ENCODE data around the gene KRTAP10-2. TPM values are rescaled to one million over a fixed set of nuclear protein-coding genes. Genes with fewer than 3 reads are reported as not detected.

Gene KRTAP10-2
- total RNA-seq, 2 experiments from 2014 or later, result not detected

DNA sequence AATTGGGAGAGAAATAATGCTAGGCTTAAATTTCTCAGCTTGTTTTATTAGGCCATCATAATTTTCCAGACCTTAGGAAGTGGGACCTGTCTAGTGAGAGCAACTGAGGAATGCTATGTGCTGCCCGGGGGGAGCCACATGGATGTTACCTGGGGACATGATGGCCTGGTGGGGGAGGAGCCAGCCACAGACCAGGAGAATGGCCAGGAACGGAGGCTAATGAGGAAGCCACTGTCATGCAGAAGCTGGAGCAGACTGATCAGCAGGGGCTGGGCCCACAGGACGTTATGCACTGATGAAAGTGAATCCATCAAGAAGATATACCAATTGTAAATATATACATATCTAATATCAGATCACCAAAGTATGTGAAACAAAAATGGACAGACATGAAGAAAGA is 6.7 kb downstream of the KRTAP10-2 start:
- CTCF ChIA-PET (ENCODE audit: unreplicated experiment), result no interaction called here
- H3K36me3 ChIP-seq (ENCODE audit: insufficient read depth, low read length), result no peaks in the 10 kb centered on the region

GRCh38 chr21:44542716-44543115 is 8.6 kb downstream of the KRTAP10-2 start:
- TF ChIP-seq EZH2phosphoT487 (IDR thresholded peaks at IDR 0.05; ENCODE audit: borderline replicate concordance, low read depth, low read length), result no peak
- no peak for TF ChIP-seq CTCF (conservative IDR thresholded peaks at IDR 0.05; ENCODE audit: low read length)
- no peak overlapping the region for H3K27ac ChIP-seq (ENCODE audit: low read depth, low read length, poor library complexity, severe bottlenecking)
- DNase-seq (ENCODE audit: low spot score), result no peak
- H3K9me3 ChIP-seq (ENCODE audit: low read length), result peaks cover 20% of the 10 kb centered on the region
- no peaks in the 10 kb centered on the region for H3K9me2 ChIP-seq (ENCODE audit: insufficient read depth, low read length)
- no peaks in the 10 kb centered on the region for H4K20me1 ChIP-seq (ENCODE audit: insufficient read depth, low read length)
- intact Hi-C loops (cut with micrococcal nuclease; ENCODE audit: unreplicated experiment), result no loop called here
- no peak overlapping the region for H3K4me2 ChIP-seq (ENCODE audit: low read length)
- no TSS peak for BruUV-seq (replicated peaks)
- H3K36me3 ChIP-seq (ENCODE audit: insufficient read depth, low read length), result no peaks in the 10 kb centered on the region
- H2AFZ ChIP-seq (ENCODE audit: low read length), result no peak overlapping the region
- CTCF ChIA-PET (ENCODE audit: unreplicated experiment), result no interaction called here
- H3K4me3 ChIP-seq (ENCODE audit: low read depth, low read length, poor library complexity, severe bottlenecking), result no peak overlapping the region
- peaks cover 5% of the 10 kb centered on the region for H3K4me1 ChIP-seq (ENCODE audit: insufficient read depth, low read length, poor library complexity, severe bottlenecking)
- POLR2A ChIA-PET, result no interaction called here
- no peaks in the 10 kb centered on the region for H3K79me2 ChIP-seq (ENCODE audit: insufficient read depth, low read depth, low read length)

More for the DNA sequence above, 6.7 kb downstream of the KRTAP10-2 start:
- no peak for DNase-seq (ENCODE audit: low spot score)
- H2AFZ ChIP-seq (ENCODE audit: low read length), result no peak overlapping the region
- H3K4me2 ChIP-seq (ENCODE audit: low read length), result no peak overlapping the region
- H3K9me3 ChIP-seq (ENCODE audit: low read length), result peaks cover 20% of the 10 kb centered on the region
- H4K20me1 ChIP-seq (ENCODE audit: insufficient read depth, low read length), result no peaks in the 10 kb centered on the region
- H3K9me2 ChIP-seq (ENCODE audit: insufficient read depth, low read length), result no peaks in the 10 kb centered on the region
- no peaks in the 10 kb centered on the region for H3K79me2 ChIP-seq (ENCODE audit: insufficient read depth, low read depth, low read length)
- no peak overlapping the region for H3K4me3 ChIP-seq (ENCODE audit: low read depth, low read length, poor library complexity, severe bottlenecking)
- intact Hi-C loops (cut with micrococcal nuclease; ENCODE audit: unreplicated experiment), result no loop called here
- no TSS peak for BruUV-seq (replicated peaks)
- POLR2A ChIA-PET, result no interaction called here
- peaks cover 7% of the 10 kb centered on the region for H3K4me1 ChIP-seq (ENCODE audit: insufficient read depth, low read length, poor library complexity, severe bottlenecking)
- TF ChIP-seq CTCF (conservative IDR thresholded peaks at IDR 0.05; ENCODE audit: low read length) (no peak), EZH2phosphoT487 (IDR thresholded peaks at IDR 0.05; ENCODE audit: borderline replicate concordance, low read depth, low read length) (no peak)
- no peak overlapping the region for H3K27ac ChIP-seq (ENCODE audit: low read depth, low read length, poor library complexity, severe bottlenecking)

DNA sequence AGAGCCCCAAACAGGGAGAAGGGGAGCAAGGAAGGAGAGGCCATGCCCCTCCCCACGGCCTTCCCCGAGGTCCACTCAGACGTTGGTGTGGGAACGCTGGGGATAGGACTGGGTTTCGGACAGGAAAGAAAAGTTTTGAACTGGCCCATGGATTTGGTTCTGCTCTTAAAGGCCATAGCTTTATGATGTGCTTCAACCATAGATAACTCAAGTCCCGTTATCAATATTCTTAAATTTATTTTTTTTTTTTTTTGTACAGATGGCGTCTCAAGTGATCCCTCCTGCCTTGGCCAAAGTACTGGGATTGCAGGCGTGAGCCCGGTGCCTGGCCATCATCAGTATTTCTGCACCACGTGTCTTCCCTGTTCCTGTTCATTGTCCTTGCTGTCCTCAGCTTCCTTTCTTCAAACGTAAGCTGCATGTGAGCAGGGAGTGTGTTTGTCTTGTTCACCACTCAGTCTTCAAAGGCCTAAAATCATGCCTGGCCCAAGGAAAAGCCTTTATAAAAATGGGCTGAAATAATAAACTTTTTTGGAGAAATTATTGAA is 10.5 kb downstream of the KRTAP10-2 start:
- peaks cover 9% of the 10 kb centered on the region; the same call in 1 of the 2 replicates for H3K9me3 ChIP-seq (ENCODE audit: low read length)
- H3K4me1 ChIP-seq (ENCODE audit: insufficient read depth, low read length, poor library complexity, severe bottlenecking), result no peaks in the 10 kb centered on the region
- ChIA-PET CTCF (ENCODE audit: unreplicated experiment) (no interaction called here), POLR2A (interaction anchor here (0.7 kb wide), 1 partner anchor 1241 kb away, joined by 3 read pairs; no protein-coding TSS in a partner anchor)
- BruUV-seq (replicated peaks), result no TSS peak
- no peaks in the 10 kb centered on the region for H3K36me3 ChIP-seq (ENCODE audit: insufficient read depth, low read length)
- no peaks in the 10 kb centered on the region for H3K79me2 ChIP-seq (ENCODE audit: insufficient read depth, low read depth, low read length)
- no peak overlapping the region for H3K27ac ChIP-seq (ENCODE audit: low read depth, low read length, poor library complexity, severe bottlenecking)
- H3K4me3 ChIP-seq (ENCODE audit: low read depth, low read length, poor library complexity, severe bottlenecking), result no peak overlapping the region
- TF ChIP-seq CTCF (conservative IDR thresholded peaks at IDR 0.05; ENCODE audit: low read length) (no peak), EZH2phosphoT487 (IDR thresholded peaks at IDR 0.05; ENCODE audit: borderline replicate concordance, low read depth, low read length) (no peak)
- H3K4me2 ChIP-seq (ENCODE audit: low read length), result no peak overlapping the region
- H4K20me1 ChIP-seq (ENCODE audit: insufficient read depth, low read length), result no peaks in the 10 kb centered on the region
- no peaks in the 10 kb centered on the region for H3K9me2 ChIP-seq (ENCODE audit: insufficient read depth, low read length)
- DNase-seq (ENCODE audit: low spot score), result no peak
- no peak overlapping the region for H2AFZ ChIP-seq (ENCODE audit: low read length)
- intact Hi-C loops (cut with micrococcal nuclease; ENCODE audit: unreplicated experiment), result no loop called here
